Caki2 (cell line): Measurements from ENCODE around the gene HSFX4. TPM values are rescaled to one million over a fixed set of nuclear protein-coding genes. Genes with fewer than 3 reads are reported as not detected.
A peak's percentile ranks its signal among the peaks of the same experiment; 100 is the strongest.
"Not testable (repeated sequence)": the region's sequence is repeated elsewhere in the genome, so short reads cannot be mapped to it uniquely, and the experiment has no call there.

Experiments used
- DNase-seq: peaks from one replicate; pipeline ENCODE4 v3.0.0-alpha.2; 2015; ENCODE audit warnings: low read depth
- in situ Hi-C: cut with HindIII; loops from 2 replicates; pipeline ENCODE4 v1.10.0; 2016; ENCODE audit warnings: low sequenced_read_pairs, low pct_unique_long_range_greater_than_20kb, mixed read lengths
- total RNA-seq: library from RNA; depleted of rRNA; stranded (reverse); fragments of >200 nt; shearing (Covaris generic); gene quantifications from 2 replicates; pipeline ENCODE4 v1.2.3, GENCODE V29; 2014; ENCODE audit warnings: low replicate concordance; rRNA removed

HSFX4 gene
- not detected in 2 replicates for total RNA-seq

- in situ Hi-C loops, DNase-seq: not testable (repeated sequence)
Measured at GRCh38 chrX:149929400-149929799, at the start of gene HSFX4. Gene HSFX4, plus strand, starts transcription at chrX:149929573. Its CDS starts 72 bp downstream, at chrX:149929645.

- no peak for DNase-seq
- in situ Hi-C loops = no loop called here
Measured at GRCh38 chrX:149881081-149881711, 48.2 kb upstream of the HSFX4 start, which contains the start of gene MAGEA8. Gene MAGEA8, plus strand, starts transcription at chrX:149881183. Its CDS starts 3,090 bp downstream, at chrX:149884273.

GRCh38 chrX:149890828-149891227 lies 38.5 kb upstream of the HSFX4 start:
- in situ Hi-C loops, DNase-seq: not testable (repeated sequence)

- in situ Hi-C loops = no loop called here
- no peak for DNase-seq
Measured at GRCh38 chrX:149898554-149898953, 30.8 kb upstream of the HSFX4 start.

- DNase-seq = peak; percentile 1
- in situ Hi-C loops = no loop called here
Measured at GRCh38 chrX:149903889-149904748, 25.3 kb upstream of the HSFX4 start.

GRCh38 chrX:149908308-149908707 lies 21.1 kb upstream of the HSFX4 start:
- in situ Hi-C loops = no loop called here
- DNase-seq = no peak

- in situ Hi-C loops = no loop called here
- no peak for DNase-seq
Measured at GRCh38 chrX:149908727-149909126, 20.6 kb upstream of the HSFX4 start.

GRCh38 chrX:149909324-149910177 lies 19.8 kb upstream of the HSFX4 start:
- in situ Hi-C loops = no loop called here

GRCh38 chrX:149910178-149910695 lies 19.1 kb upstream of the HSFX4 start:
- in situ Hi-C loops = no loop called here
- DNase-seq = no peak

More at GRCh38 chrX:149909324-149910177, 19.8 kb upstream of the HSFX4 start:
- DNase-seq = no peak

GRCh38 chrX:149916745-149917392 lies 12.5 kb upstream of the HSFX4 start:
- in situ Hi-C loops = no loop called here
- no peak for DNase-seq

GRCh38 chrX:149923836-149924235 lies 5.5 kb upstream of the HSFX4 start:
- in situ Hi-C loops = not testable (repeated sequence)

GRCh38 chrX:149924434-149924833 lies 4.9 kb upstream of the HSFX4 start:
- in situ Hi-C loops, DNase-seq: not testable (repeated sequence)

More at GRCh38 chrX:149923836-149924235, 5.5 kb upstream of the HSFX4 start:
- DNase-seq = not testable (repeated sequence)

- DNase-seq, in situ Hi-C loops: not testable (repeated sequence)
Measured at GRCh38 chrX:149927245-149927963, 2.0 kb upstream of the HSFX4 start.

GRCh38 chrX:149927964-149928258 lies 1.5 kb upstream of the HSFX4 start:
- DNase-seq, in situ Hi-C loops: not testable (repeated sequence)

- in situ Hi-C loops, DNase-seq: not testable (repeated sequence)
Measured at GRCh38 chrX:149928635-149929034, 738 bp upstream of the HSFX4 start.

- in situ Hi-C loops, DNase-seq: not testable (repeated sequence)
Measured at GRCh38 chrX:149931355-149931754, 2.0 kb downstream of the HSFX4 start.

- DNase-seq, in situ Hi-C loops: not testable (repeated sequence)
Measured at GRCh38 chrX:149932150-149932549, 2.8 kb downstream of the HSFX4 start.
